HepG2 (cell line): ENCODE results near the gene RASGRP1. TPM values are rescaled to one million over a fixed set of nuclear protein-coding genes. Genes with fewer than 3 reads are reported as not detected.

Source experiments
- ATAC-seq: fragments of 200-7000 bp; cut with Tn5 transposase; 3 replicates; pipeline ENCODE4 v1.9.1; 2020; ENCODE audit warnings: mild to moderate bottlenecking, moderate library complexity
- BruUV-seq: library from RNA; stranded (reverse); fragments of 400-500 nt; replicated peaks from 2 replicates; lab custom pipeline; 2021; lab: Mats Ljungman, UMichigan
- CTCF ChIA-PET: fragments of 300-600 bp; formaldehyde crosslinking; extraction: SDS; loops from one replicate; lab custom pipeline; 2021; ENCODE audit warnings: low total read pairs, inconsistent platforms, low intra/inter-chr PET ratio; lab: Yijun Ruan, JAX
- POLR2A ChIA-PET: fragments of 350-600 bp; sonication (Branson Sonifier 250); formaldehyde crosslinking; loops from one replicate; lab custom pipeline; 2020; ENCODE audit warnings: antibody characterized with exemption, inconsistent platforms; lab: Yijun Ruan, JAX
- DNase-seq: peaks from one replicate; pipeline ENCODE4 v3.0.0-alpha.2; 2015; ENCODE audit warnings: low spot score
- FAIRE-seq: peaks from 3 replicates; lab custom pipeline; 2011; peaks lifted over from hg19 to GRCh38; lab: Jason Lieb, UNC
- H2AFZ ChIP-seq: one replicate; pipeline ENCODE4 v1.6.1; 2011; ENCODE audit warnings: low read length, inconsistent platforms
- H3K27ac ChIP-seq: fragments of 300-600 bp; 3 replicates; pipeline ENCODE4 v1.8.0; 2011; ENCODE audit warnings: mixed run types, mild to moderate bottlenecking, mixed read lengths, low read length, inconsistent platforms; ENCODE audit not compliant: insufficient read depth; ENCODE audit errors: extremely low read length
- H3K27me3 ChIP-seq, 2 experiments: fragments of 200-600 bp in 1 of 2; 2 replicates in 1 of 2; 3 replicates in 1 of 2; pipeline versions ENCODE4 v1.6.0 to v1.8.0; 2011; ENCODE audit warnings: low read length in 2 of 2, mild to moderate bottlenecking in 2 of 2, moderate library complexity in 2 of 2, inconsistent platforms in 1 of 2; ENCODE audit not compliant: insufficient read depth in 2 of 2, control insufficient read depth in 1 of 2
- H3K36me3 ChIP-seq, 2 experiments: fragments of 200-600 bp in 1 of 2; replicated peaks in 1 of 2; 2 replicates in 1 of 2; 3 replicates in 1 of 2; pipeline versions ENCODE4 v1.5.1 to v1.8.0; 2011; ENCODE audit warnings: low read length in 2 of 2, inconsistent platforms in 1 of 2; ENCODE audit not compliant: insufficient read depth in 2 of 2, control insufficient read depth in 1 of 2
- H3K4me1 ChIP-seq: 2 replicates; pipeline ENCODE4 v1.5.1; 2012; ENCODE audit warnings: low read length, inconsistent platforms; ENCODE audit not compliant: insufficient read depth
- H3K4me2 ChIP-seq: 2 replicates; pipeline ENCODE4 v1.6.0; 2011; ENCODE audit warnings: low read depth, low read length, inconsistent platforms
- H3K4me3 ChIP-seq, 3 experiments: fragments of 200-600 bp in 1 of 3; sonication (generic), shearing (Covaris generic) in 1 of 3; replicated peaks in 1 of 3; 2 replicates each; pipeline ENCODE4 v1.5.1; 2011 to 2016; ENCODE audit warnings: low read length in 3 of 3, inconsistent platforms in 2 of 3, low read depth in 2 of 3, mild to moderate bottlenecking in 2 of 3, control low read depth in 1 of 3, mixed read lengths in 1 of 3; ENCODE audit not compliant: insufficient read depth in 1 of 3
- H3K79me2 ChIP-seq: one replicate; pipeline ENCODE4 v1.6.1; 2011; ENCODE audit warnings: low read length, inconsistent platforms; ENCODE audit not compliant: insufficient read depth
- H3K9ac ChIP-seq: 2 replicates; pipeline ENCODE4 v1.6.0; 2011; ENCODE audit warnings: mild to moderate bottlenecking, low read depth, low read length, inconsistent platforms; ENCODE audit not compliant: insufficient read depth
- H3K9me3 ChIP-seq: 2 replicates; pipeline ENCODE4 v1.5.1; 2012; ENCODE audit warnings: mild to moderate bottlenecking, low read length
- H4K20me1 ChIP-seq: 2 replicates; pipeline ENCODE4 v1.6.0; 2011; ENCODE audit warnings: inconsistent platforms, mild to moderate bottlenecking, low read length, moderate library complexity; ENCODE audit not compliant: insufficient read depth
- ARID5B ChIP-seq: IDR thresholded peaks from 2 replicates; pipeline ENCODE4 v1.4.0; 2020; ENCODE audit warnings: mild to moderate bottlenecking, missing genetic modification reagents
- EZH2 ChIP-seq: conservative IDR thresholded peaks from 2 replicates; pipeline ENCODE4 v1.6.1; 2012; ENCODE audit warnings: mild to moderate bottlenecking, low read depth, low read length, moderate library complexity
- GATAD2A ChIP-seq: IDR thresholded peaks from 2 replicates; pipeline ENCODE4 v1.6.1; 2016
- HNRNPLL ChIP-seq: fragments of 200-400 bp; formaldehyde crosslinking; IDR thresholded peaks from 2 replicates; pipeline ENCODE4 v1.6.1; 2017; ENCODE audit warnings: mild to moderate bottlenecking, low read depth, low read length; ENCODE audit not compliant: poor library complexity, severe bottlenecking
- KDM2A ChIP-seq: sonication (generic); formaldehyde crosslinking; IDR thresholded peaks from 2 replicates; pipeline ENCODE4 v1.4.0; 2020; ENCODE audit warnings: low read depth, missing genetic modification reagents, borderline replicate concordance
- KDM4B ChIP-seq: sonication (generic); formaldehyde crosslinking; IDR thresholded peaks from 2 replicates; pipeline ENCODE4 v1.4.0; 2020; ENCODE audit warnings: missing genetic modification reagents
- MTF2 ChIP-seq: sonication (generic); formaldehyde crosslinking; IDR thresholded peaks from 2 replicates; pipeline ENCODE4 v1.5.0; 2020; ENCODE audit warnings: missing genetic modification reagents, borderline replicate concordance
- STAG1 ChIP-seq: sonication (generic); formaldehyde crosslinking; IDR thresholded peaks from 2 replicates; pipeline ENCODE4 v1.4.0; 2020; ENCODE audit warnings: missing genetic modification reagents
- XRCC5 ChIP-seq: fragments of 200-400 bp; formaldehyde crosslinking; optimal IDR thresholded peaks from 2 replicates; pipeline ENCODE3; 2017; ENCODE audit warnings: mild to moderate bottlenecking, low read length
- ZFP1 ChIP-seq: IDR thresholded peaks from 2 replicates; pipeline ENCODE4 v1.6.1; 2016
- ZNF143 ChIP-seq: sonication (generic); formaldehyde crosslinking; IDR thresholded peaks from 2 replicates; pipeline ENCODE4 v1.4.0; 2020; ENCODE audit warnings: missing genetic modification reagents
- ZNF552 ChIP-seq: sonication (generic); formaldehyde crosslinking; IDR thresholded peaks from 2 replicates; pipeline ENCODE4 v1.9.0; 2022; ENCODE audit warnings: missing genetic modification reagents, mild to moderate bottlenecking, borderline replicate concordance
- ZNF574 ChIP-seq: sonication (generic); formaldehyde crosslinking; IDR thresholded peaks from 2 replicates; pipeline ENCODE4 v1.4.0; 2020; ENCODE audit warnings: missing genetic modification reagents
- ZNF768 ChIP-seq: sonication (generic); formaldehyde crosslinking; IDR thresholded peaks from 2 replicates; pipeline ENCODE4 v1.4.0; 2020; ENCODE audit warnings: missing genetic modification reagents
- ZNF788 ChIP-seq: sonication (generic); formaldehyde crosslinking; IDR thresholded peaks from 2 replicates; pipeline ENCODE4 v1.5.0; 2020; ENCODE audit warnings: mild to moderate bottlenecking, missing genetic modification reagents, borderline replicate concordance
- WGBS: methylation state at CpG from one replicate; pipeline ENCODE4 v1.1.6; 2017; ENCODE audit warnings: low lambda C conversion rate; 5-methylcytosine and 5-hydroxymethylcytosine counted together
- in situ Hi-C: cut with HindIII; loops from 2 replicates; pipeline ENCODE4 v1.10.0; 2017; ENCODE audit warnings: low pct_unique_long_range_greater_than_20kb; ENCODE audit not compliant: extremely low pct_ligation_motif_present
- intact Hi-C: fragments of 100-400 bp; cut with micrococcal nuclease; formaldehyde crosslinking; loops from one replicate; pipeline ENCODE4 v1.10.0; 2022; ENCODE audit not compliant: unreplicated experiment
- polyA plus RNA-seq, 8 experiments: library from polyadenylated mRNA; depleted of rRNA in 3 of 8; stranded (reverse) in 7 of 8; unstranded in 1 of 8; fragments of >200 nt; fragmentation: Illumina TruSeq in 4 of 8; extraction: Trizol in 4 of 8; gene quantifications; 2 replicates each; pipeline versions ENCODE4 v1.2.1 to v1.2.3, GENCODE V29; 2011 to 2016; ENCODE audit warnings: low read depth in 4 of 8, missing spikeins in 1 of 8, mixed read lengths in 1 of 8; ENCODE audit not compliant: insufficient read depth in 1 of 8
- total RNA-seq, 5 experiments: library from RNA; depleted of rRNA; stranded (reverse); fragments of >200 nt; fragmentation: Illumina TruSeq; extraction: Trizol; gene quantifications; 2 replicates each; pipeline ENCODE4 v1.2.3, GENCODE V29; 2016; ENCODE audit warnings: low read depth in 1 of 5

The RASGRP1 gene
- total and polyA plus RNA-seq, 2 of the 13 experiments (the other 11 are each of a cell fraction or from before 2014, with no cell fraction given) = 0.07 TPM; not detected in 1

- intact Hi-C loops = loop anchor here (1.0 to 10.0 kb wide), 2 partner anchors 89 to 119 kb away; no protein-coding TSS in a partner anchor
- H3K9me3 ChIP-seq = no peaks in the 10 kb centered on the region
- no peak overlapping the region for H2AFZ ChIP-seq
- H3K27ac ChIP-seq = no peak overlapping the region
- in situ Hi-C loops = no loop called here
- WGBS = 36% methylated on average over 9 of the region's 59 CpGs
- peak overlapping the region; percentile 47 to 69 (median 59) for H3K4me3 ChIP-seq
- ATAC-seq (peak; percentile 94), FAIRE-seq (no peak), DNase-seq (no peak)
- H3K9ac ChIP-seq = no peak overlapping the region
- no peaks in the 10 kb centered on the region for H3K79me2 ChIP-seq
- peaks cover 3 to 32% of the 10 kb centered on the region in 2 experiments; a peak in 4 of 5 replicates for H3K27me3 ChIP-seq
- ChIA-PET POLR2A (interaction anchor here (1.2 kb wide), 1 partner anchor 110 kb away, joined by 3 read pairs; the partner anchor contains the start of gene FAM98B), CTCF (interaction anchor here (0.8 to 1.6 kb wide), 2 partner anchors 119 to 124 kb away, joined by 4 to 5 read pairs; no protein-coding TSS in a partner anchor)
- BruUV-seq = no TSS peak
- H3K4me2 ChIP-seq = peak overlapping the region; percentile 70
- no peaks in the 10 kb centered on the region for H3K4me1 ChIP-seq
- H4K20me1 ChIP-seq = no peaks in the 10 kb centered on the region
- H3K36me3 ChIP-seq = no peaks in the 10 kb centered on the region
- no peak for TF ChIP-seq KDM4B (CRISPR knock-in tag)
- 0 out of 2 replicates have a peak, but pooled peaks have one; percentile 13 for TF ChIP-seq GATAD2A (CRISPR knock-in tag)
- TF ChIP-seq ZNF768 (CRISPR knock-in tag) = peak; percentile 52; the same call in 1 of the 2 replicates
- TF ChIP-seq HNRNPLL = peak; percentile 52
- peak; percentile 16; the same call in 1 of the 2 replicates for TF ChIP-seq MTF2 (CRISPR knock-in tag)
- peak; percentile 73 for TF ChIP-seq XRCC5
- 0 out of 2 replicates have a peak, but pooled peaks have one; percentile 15 for TF ChIP-seq ZNF574 (CRISPR knock-in tag)
- 0 out of 2 replicates have a peak, but pooled peaks have one; percentile 24 for TF ChIP-seq ZNF552 (CRISPR knock-in tag)
- 0 out of 2 replicates have a peak, but pooled peaks have one; percentile 20 for TF ChIP-seq ZNF143 (CRISPR knock-in tag)
- peak; percentile 10; the same call in 1 of the 2 replicates for TF ChIP-seq ARID5B (CRISPR knock-in tag)
- TF ChIP-seq KDM2A (CRISPR knock-in tag) = peak; percentile 59; the same call in 1 of the 2 replicates
- TF ChIP-seq ZNF788 (CRISPR knock-in tag) = 0 out of 2 replicates have a peak, but pooled peaks have one; percentile 25
- TF ChIP-seq STAG1 (CRISPR knock-in tag) = peak; percentile 32
- TF ChIP-seq EZH2 = 0 out of 2 replicates have a peak, but pooled peaks have one; percentile 5
- TF ChIP-seq ZFP1 (CRISPR knock-in tag) = no peak
Observed at GRCh38 chr15:38563723-38564519, 693 bp downstream of the RASGRP1 start.
